Endothelial cell (in vitro differentiated cells): ENCODE results near the gene FIS1. TPM values are rescaled to one million over a fixed set of nuclear protein-coding genes. Genes with fewer than 3 reads are reported as not detected.

ENCODE experiments used
- DNase-seq: peaks from one replicate; pipeline ENCODE4 v3.0.0; 2021; ENCODE audit warnings: low spot score
- H3K27ac Mint-ChIP-seq: one replicate; pipeline ENCODE4 v1.8.0; 2021; ENCODE audit warnings: mixed read lengths, inconsistent platforms; ENCODE audit not compliant: unreplicated experiment
- H3K27me3 Mint-ChIP-seq: one replicate; pipeline ENCODE4 v1.8.0; 2021; ENCODE audit warnings: mild to moderate bottlenecking, moderate library complexity, mixed read lengths, inconsistent platforms; ENCODE audit not compliant: unreplicated experiment
- H3K36me3 Mint-ChIP-seq: one replicate; pipeline ENCODE4 v1.8.0; 2021; ENCODE audit warnings: mild to moderate bottlenecking, low read depth, mixed read lengths, inconsistent platforms; ENCODE audit not compliant: unreplicated experiment
- H3K4me1 Mint-ChIP-seq: one replicate; pipeline ENCODE4 v1.8.0; 2021; ENCODE audit warnings: mild to moderate bottlenecking, mixed read lengths, inconsistent platforms; ENCODE audit not compliant: unreplicated experiment
- H3K4me3 Mint-ChIP-seq: one replicate; pipeline ENCODE4 v1.8.0; 2021; ENCODE audit warnings: mild to moderate bottlenecking, mixed read lengths, inconsistent platforms; ENCODE audit not compliant: unreplicated experiment
- H3K9me3 Mint-ChIP-seq: one replicate; pipeline ENCODE4 v1.8.0; 2021; ENCODE audit warnings: mixed read lengths, inconsistent platforms; ENCODE audit not compliant: unreplicated experiment
- total RNA-seq: library from RNA; stranded (reverse); fragmentation: NEBNext Ultra II Directional; extraction: Animal tissue kit (Norgen Biotek cat#: 25700); gene quantifications from one replicate; pipeline ENCODE4 v1.2.1, GENCODE V29; 2021; ENCODE audit not compliant: unreplicated experiment
- TF ChIP-seq, protein P1 (sequence below): fragments of 200-600 bp; sonication (generic); IDR thresholded peaks from one replicate; pipeline ENCODE4 v1.5.0; 2021; ENCODE audit warnings: antibody characterized with exemption; ENCODE audit not compliant: unreplicated experiment

Gene FIS1
- total RNA-seq, 1 donor from 2014 or later: 150 TPM

DNA sequence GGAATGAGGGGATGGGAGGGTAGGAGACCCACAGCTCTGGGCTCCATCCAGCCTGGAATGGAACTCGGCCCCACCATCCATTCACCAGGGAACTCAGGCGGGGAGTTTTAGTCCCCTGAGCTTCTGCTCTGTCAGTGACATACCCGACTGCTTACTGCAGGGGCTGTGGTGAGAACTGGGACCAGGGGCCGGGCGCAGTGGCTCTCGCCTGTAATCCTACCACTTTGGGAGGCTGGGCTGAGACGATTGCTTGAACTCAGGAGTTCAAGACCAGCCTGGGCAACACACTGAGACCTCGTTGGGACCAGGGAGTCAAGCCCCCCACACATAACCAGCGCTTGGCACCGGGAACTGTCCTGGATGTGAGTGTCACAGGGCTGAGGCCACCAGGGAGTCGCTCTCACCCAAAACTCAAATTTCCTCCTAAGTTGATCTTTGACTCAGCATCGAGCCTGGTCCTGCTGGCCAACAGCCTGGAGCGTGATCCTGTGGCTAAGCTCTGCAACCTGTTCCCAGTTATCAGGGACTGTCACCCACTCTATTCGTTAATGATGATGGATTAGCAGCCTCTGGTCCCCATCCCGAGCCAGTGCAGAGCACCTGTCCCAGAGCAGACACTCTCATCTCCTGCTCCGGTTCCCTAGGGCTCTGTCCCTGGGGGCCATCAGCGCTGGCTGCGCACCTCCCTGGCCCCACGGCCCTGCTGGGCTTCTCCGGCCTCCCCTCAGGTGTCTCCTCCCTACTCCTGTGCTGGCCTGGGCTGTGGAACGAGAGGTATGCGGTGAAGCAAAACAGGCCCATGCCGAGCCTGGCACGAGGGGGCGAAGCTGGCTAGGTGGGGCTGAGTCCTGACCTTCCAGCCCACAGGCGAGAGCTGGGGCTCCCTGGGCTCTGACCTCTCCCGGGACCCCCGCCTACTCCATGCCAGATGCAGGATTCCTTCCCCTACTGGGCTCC lies 6.4 kb downstream of the FIS1 start:
- TF ChIP-seq, protein P1, sequence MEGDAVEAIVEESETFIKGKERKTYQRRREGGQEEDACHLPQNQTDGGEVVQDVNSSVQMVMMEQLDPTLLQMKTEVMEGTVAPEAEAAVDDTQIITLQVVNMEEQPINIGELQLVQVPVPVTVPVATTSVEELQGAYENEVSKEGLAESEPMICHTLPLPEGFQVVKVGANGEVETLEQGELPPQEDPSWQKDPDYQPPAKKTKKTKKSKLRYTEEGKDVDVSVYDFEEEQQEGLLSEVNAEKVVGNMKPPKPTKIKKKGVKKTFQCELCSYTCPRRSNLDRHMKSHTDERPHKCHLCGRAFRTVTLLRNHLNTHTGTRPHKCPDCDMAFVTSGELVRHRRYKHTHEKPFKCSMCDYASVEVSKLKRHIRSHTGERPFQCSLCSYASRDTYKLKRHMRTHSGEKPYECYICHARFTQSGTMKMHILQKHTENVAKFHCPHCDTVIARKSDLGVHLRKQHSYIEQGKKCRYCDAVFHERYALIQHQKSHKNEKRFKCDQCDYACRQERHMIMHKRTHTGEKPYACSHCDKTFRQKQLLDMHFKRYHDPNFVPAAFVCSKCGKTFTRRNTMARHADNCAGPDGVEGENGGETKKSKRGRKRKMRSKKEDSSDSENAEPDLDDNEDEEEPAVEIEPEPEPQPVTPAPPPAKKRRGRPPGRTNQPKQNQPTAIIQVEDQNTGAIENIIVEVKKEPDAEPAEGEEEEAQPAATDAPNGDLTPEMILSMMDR: no peak
- no peak for DNase-seq
- Mint-ChIP-seq H3K36me3 (peaks cover 4% of the 10 kb centered on the region), H3K4me3 (no peak overlapping the region), H3K4me1 (peaks cover 15% of the 10 kb centered on the region), H3K27ac (no peak overlapping the region), H3K27me3 (peaks cover 6% of the 10 kb centered on the region), H3K9me3 (no peaks in the 10 kb centered on the region)

DNA sequence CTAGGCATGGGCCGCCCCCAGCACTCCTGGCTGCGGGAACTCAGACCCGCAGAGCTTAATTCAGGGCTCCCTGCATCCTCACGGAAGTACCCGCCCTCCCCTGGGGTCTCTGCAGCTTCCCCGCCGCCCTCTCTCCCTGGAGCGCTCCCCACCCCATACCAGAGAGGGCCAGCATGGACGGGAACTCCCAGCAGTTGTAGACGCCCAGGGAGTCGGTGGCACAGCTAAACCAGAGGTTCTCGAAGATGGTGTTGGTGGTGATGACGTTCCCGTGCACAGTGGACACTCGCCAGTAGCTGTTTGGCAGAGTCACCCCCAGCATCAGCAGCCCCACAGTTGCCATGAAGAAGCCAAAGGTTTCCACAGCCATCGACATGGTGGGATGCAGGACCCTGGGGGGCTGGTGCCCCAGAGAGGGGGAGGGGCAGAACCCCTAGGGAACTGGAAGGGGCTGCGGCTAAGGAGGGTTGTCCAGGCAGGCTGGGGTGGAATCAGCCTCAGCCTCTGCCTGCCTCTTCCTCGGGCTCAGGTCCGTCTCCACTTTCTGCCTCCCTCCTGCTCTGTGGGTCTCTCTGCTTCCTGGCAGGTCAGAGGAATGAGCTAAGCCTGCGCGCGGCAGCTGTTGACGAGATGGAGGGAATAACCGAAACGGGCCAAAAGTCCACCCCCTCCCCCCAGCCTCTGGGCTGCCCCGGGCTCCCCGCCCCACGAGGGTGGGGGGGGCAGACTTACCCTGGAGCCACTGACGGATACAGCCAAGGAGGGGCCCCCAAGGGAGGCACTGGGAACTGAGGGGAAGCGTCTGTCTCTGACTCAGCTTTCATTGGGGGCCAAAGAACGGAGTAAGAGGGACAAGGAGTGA lies 7.4 kb downstream of the FIS1 start, which contains the start of gene CLDN15:
Gene CLDN15 (minus strand): TSS at position 597 of the 862 bp plus-strand sequence. CDS start 221 bp downstream, at position 376.
- Mint-ChIP-seq H3K4me3 (no peak within 1 kb of the TSS), H3K9me3 (no peaks in the 10 kb centered on the region), H3K4me1 (peaks cover 14% of the 10 kb centered on the region), H3K27me3 (peaks cover 4% of the 10 kb centered on the region), H3K36me3 (peaks cover 4% of the 10 kb centered on the region), H3K27ac (no peak within 1 kb of the TSS)
- TF ChIP-seq, protein P1: no peak
- DNase-seq: no peak

DNA sequence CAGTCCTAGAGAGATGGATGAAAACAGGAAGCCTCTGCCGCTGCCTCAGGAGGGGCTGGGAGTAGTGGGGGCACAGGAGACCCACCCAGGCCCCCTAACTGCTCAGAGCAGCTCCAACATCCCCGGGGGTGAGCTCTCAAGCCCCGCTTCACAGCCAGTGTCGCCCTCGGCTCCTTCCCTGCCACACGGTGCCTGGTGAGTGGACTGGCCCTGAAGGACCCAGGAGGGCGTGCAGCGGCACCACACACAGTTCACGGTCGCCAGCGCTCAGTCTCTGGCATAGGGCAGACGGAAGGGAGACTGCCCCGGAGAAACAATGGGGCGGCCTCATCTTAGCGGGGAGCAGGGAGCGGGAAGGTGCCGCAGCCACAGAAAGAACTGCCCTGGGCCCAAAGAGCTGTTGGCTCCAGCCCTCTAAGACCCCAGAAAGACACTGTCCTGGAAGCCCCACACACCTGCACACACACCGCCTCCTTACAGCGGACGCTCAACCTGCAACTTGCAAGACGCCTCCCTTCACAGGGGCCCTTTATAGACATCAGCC lies 8.5 kb downstream of the FIS1 start:
- TF ChIP-seq, protein P1: no peak
- H3K4me3 Mint-ChIP-seq: no peak overlapping the region
- peaks cover 2% of the 10 kb centered on the region for H3K36me3 Mint-ChIP-seq
- H3K27me3 Mint-ChIP-seq: peaks cover 4% of the 10 kb centered on the region
- H3K9me3 Mint-ChIP-seq: no peaks in the 10 kb centered on the region
- no peak overlapping the region for H3K27ac Mint-ChIP-seq
- DNase-seq: no peak
- H3K4me1 Mint-ChIP-seq: peaks cover 19% of the 10 kb centered on the region

DNA sequence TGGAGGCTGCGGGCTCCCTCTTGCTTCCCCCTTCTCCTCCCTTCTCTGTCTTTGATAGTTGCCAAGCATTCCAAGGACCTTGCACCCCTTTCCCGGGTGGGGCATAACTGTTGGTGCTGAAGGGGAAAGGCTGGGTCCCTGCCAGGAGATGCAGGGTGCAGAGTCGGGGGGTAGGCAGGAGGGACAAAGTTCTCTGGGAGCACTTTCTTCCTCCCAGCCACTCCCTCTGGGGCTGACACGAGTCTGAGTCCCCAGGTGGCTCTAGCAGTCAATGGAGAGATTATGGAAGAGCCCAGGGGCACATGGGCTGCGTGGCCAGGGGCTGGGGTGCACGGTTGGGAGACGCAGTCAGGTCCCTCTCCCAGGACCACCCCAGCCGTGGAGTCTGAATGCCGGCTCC lies 9.4 kb downstream of the FIS1 start:
- no peak for DNase-seq
- Mint-ChIP-seq H3K36me3 (no peaks in the 10 kb centered on the region), H3K9me3 (no peaks in the 10 kb centered on the region), H3K27me3 (peaks cover 7% of the 10 kb centered on the region), H3K4me1 (peaks cover 22% of the 10 kb centered on the region), H3K4me3 (no peak overlapping the region), H3K27ac (no peak overlapping the region)
- TF ChIP-seq, protein P1: no peak
